ENCODE results near the gene NLGN2.
"Not testable (repeated sequence)": the region's sequence is repeated elsewhere in the genome, so short reads cannot be mapped to it uniquely, and the experiment has no call there.

NLGN2 gene

GRCh38 chr17:7407485-7408251 lies at the start of gene NLGN2:
Gene NLGN2 (plus strand): TSS chr17:7407845. CDS start chr17:7408256, 411 bp downstream.
- no peak for DNase-seq (ENCODE audit: low spot score)

GRCh38 chr17:7361906-7362305 lies 45.7 kb upstream of the NLGN2 start:
- DNase-seq (ENCODE audit: low spot score) = no peak

GRCh38 chr17:7363311-7363710 lies 44.3 kb upstream of the NLGN2 start:
- no peak for DNase-seq (ENCODE audit: low spot score)

- not testable (repeated sequence) for DNase-seq (ENCODE audit: low spot score)
Observed at GRCh38 chr17:7365963-7366362, 41.7 kb upstream of the NLGN2 start.

GRCh38 chr17:7367083-7367482 lies 40.6 kb upstream of the NLGN2 start:
- no peak for DNase-seq (ENCODE audit: low spot score)

- DNase-seq (ENCODE audit: low spot score) = no peak
Observed at GRCh38 chr17:7367918-7368598, 39.6 kb upstream of the NLGN2 start.

GRCh38 chr17:7368599-7368994 lies 39.0 kb upstream of the NLGN2 start:
- not testable (repeated sequence) for DNase-seq (ENCODE audit: low spot score)

GRCh38 chr17:7369825-7370224 lies 37.8 kb upstream of the NLGN2 start:
- DNase-seq (ENCODE audit: low spot score) = no peak

GRCh38 chr17:7370853-7371252 lies 36.8 kb upstream of the NLGN2 start:
- no peak for DNase-seq (ENCODE audit: low spot score)

- DNase-seq (ENCODE audit: low spot score) = no peak
Observed at GRCh38 chr17:7374353-7374752, 33.3 kb upstream of the NLGN2 start.

GRCh38 chr17:7379134-7379533 lies 28.5 kb upstream of the NLGN2 start:
- no peak for DNase-seq (ENCODE audit: low spot score)

GRCh38 chr17:7380321-7380720 lies 27.3 kb upstream of the NLGN2 start:
- no peak for DNase-seq (ENCODE audit: low spot score)

GRCh38 chr17:7380855-7381683 lies 26.6 kb upstream of the NLGN2 start, which contains the start of gene TNK1:
Gene TNK1 (plus strand): TSS chr17:7381089. CDS start chr17:7382927, 1,838 bp downstream.
- DNase-seq (ENCODE audit: low spot score) = no peak

- DNase-seq (ENCODE audit: low spot score) = no peak
Observed at GRCh38 chr17:7382901-7383300, 24.7 kb upstream of the NLGN2 start.

- no peak for DNase-seq (ENCODE audit: low spot score)
Observed at GRCh38 chr17:7383371-7383741, 24.3 kb upstream of the NLGN2 start.

GRCh38 chr17:7383742-7384488 lies 23.7 kb upstream of the NLGN2 start:
- peak; percentile 63 for DNase-seq (ENCODE audit: low spot score)

- DNase-seq (ENCODE audit: low spot score) = no peak
Observed at GRCh38 chr17:7384489-7385081, 23.1 kb upstream of the NLGN2 start.

GRCh38 chr17:7388856-7389255 lies 18.8 kb upstream of the NLGN2 start:
- no peak for DNase-seq (ENCODE audit: low spot score)

- no peak for DNase-seq (ENCODE audit: low spot score)
Observed at GRCh38 chr17:7389924-7390910, 17.4 kb upstream of the NLGN2 start.

GRCh38 chr17:7391307-7391706 lies 16.3 kb upstream of the NLGN2 start:
- no peak for DNase-seq (ENCODE audit: low spot score)

All from NAMALWA (cell line).